Calu3 (cell line): ENCODE data around the gene HCRT. TPM values are rescaled to one million over a fixed set of nuclear protein-coding genes. Genes with fewer than 3 reads are reported as not detected.

Experiments used
- BruUV-seq: library from RNA; stranded (reverse); fragments of 400-500 nt; replicated peaks from 2 replicates; lab custom pipeline; 2021; lab: Mats Ljungman, UMichigan
- CTCF ChIA-PET: fragments of 300-600 bp; sonication (Branson Sonifier 250); formaldehyde crosslinking; loops from one replicate; lab custom pipeline; 2022; ENCODE audit warnings: antibody characterized with exemption; lab: Charles Lee
- DNase-seq: peaks from one replicate; pipeline ENCODE4 v3.0.0; 2022
- H3K27ac Mint-ChIP-seq: one replicate; pipeline ENCODE4 v1.8.0; 2022; ENCODE audit warnings: mixed read lengths; ENCODE audit not compliant: unreplicated experiment
- H3K27me3 Mint-ChIP-seq: one replicate; pipeline ENCODE4 v1.8.0; 2022; ENCODE audit warnings: mixed read lengths; ENCODE audit not compliant: unreplicated experiment
- H3K36me3 Mint-ChIP-seq: one replicate; pipeline ENCODE4 v1.8.0; 2022; ENCODE audit warnings: mild to moderate bottlenecking, moderate library complexity, mixed read lengths; ENCODE audit not compliant: insufficient read depth, unreplicated experiment
- H3K4me1 Mint-ChIP-seq: one replicate; pipeline ENCODE4 v1.8.0; 2022; ENCODE audit warnings: mild to moderate bottlenecking, low read depth, mixed read lengths; ENCODE audit not compliant: unreplicated experiment
- H3K4me3 Mint-ChIP-seq: one replicate; pipeline ENCODE4 v1.8.0; 2022; ENCODE audit warnings: mild to moderate bottlenecking, low read depth, moderate library complexity, mixed read lengths; ENCODE audit not compliant: unreplicated experiment
- H3K9me3 Mint-ChIP-seq: one replicate; pipeline ENCODE4 v1.8.0; 2022; ENCODE audit warnings: low read depth, mixed read lengths; ENCODE audit not compliant: unreplicated experiment
- intact Hi-C: fragments of 100-400 bp; cut with micrococcal nuclease; formaldehyde crosslinking; loops from one replicate; pipeline ENCODE4 v1.10.0; 2022; ENCODE audit not compliant: unreplicated experiment
- total RNA-seq: library from RNA; stranded (reverse); gene quantifications from 2 replicates; pipeline ENCODE4 v1.2.3, GENCODE V29; 2022
- TF ChIP-seq, protein P1 (sequence below): fragments of 200-600 bp; IDR thresholded peaks from one replicate; pipeline ENCODE4 v1.8.0; 2022; ENCODE audit warnings: antibody characterized with exemption; ENCODE audit not compliant: unreplicated experiment

The HCRT gene
- total RNA-seq, 1 experiment from 2014 or later: not detected

DNA sequence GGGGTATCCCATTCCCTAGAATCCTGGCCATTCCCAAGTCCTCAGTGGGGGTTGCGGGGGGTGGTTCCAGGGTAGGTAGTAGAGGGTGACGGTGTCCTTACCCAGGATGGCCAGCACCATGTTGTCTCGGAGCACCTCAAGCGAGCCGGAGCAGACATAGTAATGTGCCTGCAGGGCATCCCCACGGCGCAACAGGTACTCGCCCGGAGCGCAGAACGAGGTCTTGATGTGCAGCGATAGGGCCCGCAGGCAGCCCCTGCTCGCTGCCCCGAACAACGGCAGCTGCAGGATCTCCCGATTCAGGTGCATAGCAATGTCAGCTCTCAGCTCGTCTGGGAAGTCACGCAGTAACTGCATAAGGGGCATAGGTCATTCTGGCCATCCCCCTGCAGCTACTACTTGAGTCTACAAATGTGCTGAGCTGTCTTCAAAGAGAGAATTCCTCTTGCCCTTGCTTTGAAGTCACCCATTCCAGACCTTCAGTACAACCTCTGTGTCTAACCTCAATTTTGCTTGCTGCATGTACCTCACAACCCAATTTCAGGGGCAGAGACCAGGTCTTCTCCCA, 19.0 kb downstream of the HCRT start:
- H3K36me3 Mint-ChIP-seq: no peaks in the 10 kb centered on the region
- no peak overlapping the region for H3K27ac Mint-ChIP-seq
- BruUV-seq: no TSS peak
- H3K27me3 Mint-ChIP-seq: peaks cover 47% of the 10 kb centered on the region
- CTCF ChIA-PET: no interaction called here
- no peak overlapping the region for H3K4me3 Mint-ChIP-seq
- H3K9me3 Mint-ChIP-seq: no peaks in the 10 kb centered on the region
- no peaks in the 10 kb centered on the region for H3K4me1 Mint-ChIP-seq
- intact Hi-C loops: no loop called here
- no peak for DNase-seq
- TF ChIP-seq, protein P1, sequence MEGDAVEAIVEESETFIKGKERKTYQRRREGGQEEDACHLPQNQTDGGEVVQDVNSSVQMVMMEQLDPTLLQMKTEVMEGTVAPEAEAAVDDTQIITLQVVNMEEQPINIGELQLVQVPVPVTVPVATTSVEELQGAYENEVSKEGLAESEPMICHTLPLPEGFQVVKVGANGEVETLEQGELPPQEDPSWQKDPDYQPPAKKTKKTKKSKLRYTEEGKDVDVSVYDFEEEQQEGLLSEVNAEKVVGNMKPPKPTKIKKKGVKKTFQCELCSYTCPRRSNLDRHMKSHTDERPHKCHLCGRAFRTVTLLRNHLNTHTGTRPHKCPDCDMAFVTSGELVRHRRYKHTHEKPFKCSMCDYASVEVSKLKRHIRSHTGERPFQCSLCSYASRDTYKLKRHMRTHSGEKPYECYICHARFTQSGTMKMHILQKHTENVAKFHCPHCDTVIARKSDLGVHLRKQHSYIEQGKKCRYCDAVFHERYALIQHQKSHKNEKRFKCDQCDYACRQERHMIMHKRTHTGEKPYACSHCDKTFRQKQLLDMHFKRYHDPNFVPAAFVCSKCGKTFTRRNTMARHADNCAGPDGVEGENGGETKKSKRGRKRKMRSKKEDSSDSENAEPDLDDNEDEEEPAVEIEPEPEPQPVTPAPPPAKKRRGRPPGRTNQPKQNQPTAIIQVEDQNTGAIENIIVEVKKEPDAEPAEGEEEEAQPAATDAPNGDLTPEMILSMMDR: no peak

DNA sequence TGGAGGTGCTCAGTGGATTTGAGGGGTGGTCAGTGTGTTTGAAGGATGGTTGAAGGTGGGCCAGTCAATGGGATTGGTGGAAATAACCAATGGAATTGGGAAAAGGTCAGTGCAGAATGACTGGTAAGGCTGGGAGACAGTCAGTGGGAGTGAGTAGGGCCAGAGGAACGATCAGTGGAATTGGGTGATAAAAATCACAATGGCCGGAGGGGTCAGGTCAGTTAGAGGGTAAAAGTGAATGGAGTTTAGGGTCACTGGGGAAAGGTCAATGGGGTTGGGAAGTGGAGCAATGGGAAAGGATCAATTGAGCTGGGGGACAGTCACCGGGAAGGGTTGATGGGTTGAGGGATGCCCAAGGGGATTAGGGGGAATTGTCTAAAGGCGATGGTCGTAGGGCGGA, 19.5 kb downstream of the HCRT start:
- CTCF ChIA-PET: no interaction called here
- intact Hi-C loops: no loop called here
- no peak for DNase-seq
- TF ChIP-seq, protein P1: no peak
- no peaks in the 10 kb centered on the region for H3K9me3 Mint-ChIP-seq
- BruUV-seq: no TSS peak
- no peak overlapping the region for H3K27ac Mint-ChIP-seq
- no peaks in the 10 kb centered on the region for H3K36me3 Mint-ChIP-seq
- no peak overlapping the region for H3K4me3 Mint-ChIP-seq
- H3K27me3 Mint-ChIP-seq: peaks cover 41% of the 10 kb centered on the region
- H3K4me1 Mint-ChIP-seq: no peaks in the 10 kb centered on the region

DNA sequence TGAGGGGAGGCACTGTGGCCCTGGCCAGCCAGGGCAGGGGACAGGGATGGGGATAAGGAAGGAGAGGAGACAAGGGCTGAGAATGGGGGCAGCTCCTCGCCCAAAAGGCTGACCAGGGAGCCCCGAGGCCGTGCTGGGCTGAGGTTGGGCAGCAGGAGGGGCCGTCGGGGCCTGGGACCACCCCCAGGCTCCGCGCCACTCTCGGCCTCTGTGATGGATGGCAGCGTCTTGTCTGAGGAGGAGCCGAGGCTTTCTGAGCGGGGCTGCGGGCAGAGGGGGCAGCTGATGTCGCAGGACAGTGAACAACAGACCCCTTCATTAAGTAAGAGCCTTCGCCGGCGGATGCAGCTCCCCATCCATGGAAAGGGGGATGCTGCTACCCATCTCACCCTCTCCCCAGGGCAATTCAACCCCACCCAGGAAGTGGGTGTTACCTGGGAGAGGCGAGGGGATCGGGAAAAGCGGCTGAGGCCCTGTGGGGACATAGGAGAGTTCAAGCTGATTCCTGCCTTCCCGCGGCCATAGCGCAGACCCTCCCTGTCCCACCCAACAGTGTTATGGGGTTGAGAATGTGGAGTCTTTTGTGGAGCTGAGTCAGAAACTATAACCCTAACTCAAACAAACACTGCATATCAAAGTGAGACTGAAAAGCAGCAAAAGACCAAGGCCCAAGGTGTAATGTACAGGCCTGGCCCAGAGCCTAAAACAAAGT, 21.4 kb downstream of the HCRT start:
- Mint-ChIP-seq H3K27me3 (peaks cover 34% of the 10 kb centered on the region), H3K36me3 (no peaks in the 10 kb centered on the region), H3K27ac (no peak overlapping the region), H3K4me3 (no peak overlapping the region), H3K4me1 (no peaks in the 10 kb centered on the region), H3K9me3 (no peaks in the 10 kb centered on the region)
- intact Hi-C loops: no loop called here
- no TSS peak for BruUV-seq
- TF ChIP-seq, protein P1: no peak
- DNase-seq: no peak
- CTCF ChIA-PET: interaction anchor here (0.9 kb wide), 1 partner anchor 10 kb away, joined by 3 read pairs; no protein-coding TSS in a partner anchor

DNA sequence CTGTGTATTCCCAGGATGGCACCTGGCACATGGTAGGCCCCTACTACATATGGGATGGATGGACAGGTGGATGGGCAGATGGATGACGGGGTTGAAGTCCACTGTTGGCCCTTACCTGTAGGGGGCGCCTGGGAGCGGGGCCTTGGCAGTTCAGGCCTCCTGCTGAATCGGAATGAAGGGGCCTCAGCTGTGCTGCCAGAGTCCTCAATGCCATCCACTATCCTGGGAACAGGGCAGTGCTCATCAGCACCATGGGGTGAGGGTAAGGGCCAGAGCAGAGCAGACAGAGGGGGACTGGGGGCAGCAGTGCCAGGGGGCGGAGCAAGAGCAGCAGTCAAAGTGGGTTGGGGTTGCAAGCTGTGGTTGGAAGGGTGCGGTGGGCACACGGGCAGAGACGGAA, 22.1 kb downstream of the HCRT start:
- Mint-ChIP-seq H3K4me1 (no peaks in the 10 kb centered on the region), H3K4me3 (no peak overlapping the region), H3K27ac (no peak overlapping the region), H3K36me3 (no peaks in the 10 kb centered on the region), H3K9me3 (no peaks in the 10 kb centered on the region), H3K27me3 (peaks cover 30% of the 10 kb centered on the region)
- BruUV-seq: no TSS peak
- DNase-seq: peak; percentile 53
- CTCF ChIA-PET: interaction anchor here (0.9 kb wide), 1 partner anchor 9 kb away, joined by 3 read pairs; no protein-coding TSS in a partner anchor
- intact Hi-C loops: no loop called here
- TF ChIP-seq, protein P1: peak; percentile 69
